SK-N-SH (cell line): ENCODE data around the gene MCTP1. TPM values are rescaled to one million over a fixed set of nuclear protein-coding genes. Genes with fewer than 3 reads are reported as not detected.

Source experiments
- CTCF ChIA-PET: fragments of 300-600, 350-600 bp; formaldehyde crosslinking; extraction: SDS; loops from one replicate; lab custom pipeline; 2021; lab: Yijun Ruan, JAX
- POLR2A ChIA-PET: fragments of 350-600 bp; sonication (Branson Sonifier 250); formaldehyde crosslinking; extraction: SDS; loops from one replicate; lab custom pipeline; 2020; ENCODE audit warnings: antibody characterized with exemption, inconsistent platforms; lab: Yijun Ruan, JAX
- DNase-seq: peaks from one replicate; pipeline ENCODE4 v3.0.0; 2012
- H2AFZ ChIP-seq: fragments of 200-600 bp; sonication (generic); 2 replicates; pipeline ENCODE4 v1.8.1; 2016; ENCODE audit warnings: antibody characterized with exemption, mild to moderate bottlenecking, low read depth
- H3F3A ChIP-seq: fragments of 200-600 bp; sonication (generic); replicated peaks from 2 replicates; pipeline ENCODE3; 2016; ENCODE audit warnings: antibody characterized with exemption, mild to moderate bottlenecking; ENCODE audit not compliant: insufficient read depth
- H3K27ac ChIP-seq, 2 experiments: fragments of 200-500 bp in 1 of 2; fragments of 200-600 bp in 1 of 2; sonication (Bioruptor generic) in 1 of 2; sonication (generic), shearing (Covaris generic) in 1 of 2; 2 replicates each; pipeline versions ENCODE4 v1.5.1 to v1.6.1; 2014 to 2016; ENCODE audit warnings: low read depth in 2 of 2, inconsistent platforms in 1 of 2, low read length in 1 of 2, mild to moderate bottlenecking in 1 of 2, mixed read lengths in 1 of 2
- H3K27me3 ChIP-seq: fragments of 200-600 bp; sonication (generic), shearing (Covaris generic); 2 replicates; pipeline ENCODE4 v1.6.1; 2016; ENCODE audit warnings: mixed run types; ENCODE audit not compliant: insufficient read depth
- H3K36me3 ChIP-seq, 2 experiments: fragments of 200-500 bp in 1 of 2; fragments of 200-600 bp in 1 of 2; sonication (Bioruptor generic) in 1 of 2; sonication (generic) in 1 of 2; replicated peaks in 1 of 2; 2 replicates each; pipeline versions ENCODE3 to v1.5.1; 2014 to 2016; ENCODE audit warnings: low read length in 1 of 2, mild to moderate bottlenecking in 1 of 2; ENCODE audit not compliant: insufficient read depth in 2 of 2, control insufficient read depth in 1 of 2
- H3K4me1 ChIP-seq, 2 experiments: fragments of 200-500 bp in 1 of 2; fragments of 200-600 bp in 1 of 2; sonication (Bioruptor generic) in 1 of 2; sonication (generic), shearing (Covaris generic) in 1 of 2; 2 replicates each; pipeline versions ENCODE4 v1.5.1 to v1.6.1; 2014 to 2016; ENCODE audit warnings: low read depth in 1 of 2, low read length in 1 of 2, mixed run types in 1 of 2; ENCODE audit not compliant: insufficient read depth in 2 of 2, control insufficient read depth in 1 of 2
- H3K4me2 ChIP-seq: fragments of 200-600 bp; sonication (generic), shearing (Covaris generic); 2 replicates; pipeline ENCODE4 v1.6.1; 2017; ENCODE audit warnings: mixed run types
- H3K4me3 ChIP-seq, 2 experiments: fragments of 200-500 bp in 1 of 2; fragments of 200-600 bp in 1 of 2; sonication (Bioruptor generic) in 1 of 2; sonication (generic), shearing (Covaris generic) in 1 of 2; 2 replicates each; pipeline versions ENCODE4 v1.5.1 to v1.8.1; 2014 to 2016; ENCODE audit warnings: low read depth in 2 of 2, inconsistent platforms in 1 of 2, low read length in 1 of 2, mild to moderate bottlenecking in 1 of 2, mixed read lengths in 1 of 2, moderate library complexity in 1 of 2
- H3K79me2 ChIP-seq: fragments of 200-600 bp; sonication (generic); 2 replicates; pipeline ENCODE4 v1.8.1; 2017; ENCODE audit warnings: mild to moderate bottlenecking; ENCODE audit not compliant: insufficient read depth
- H3K9ac ChIP-seq: fragments of 200-600 bp; sonication (generic); 2 replicates; pipeline ENCODE4 v1.6.1; 2017; ENCODE audit warnings: mixed run types
- H3K9me2 ChIP-seq: fragments of 200-600 bp; sonication (generic); 2 replicates; pipeline ENCODE4 v1.6.1; 2017; ENCODE audit warnings: mixed run types
- H3K9me3 ChIP-seq: fragments of 200-600 bp; sonication (generic); 2 replicates; pipeline ENCODE4 v1.6.1; 2017; ENCODE audit warnings: mixed run types, mild to moderate bottlenecking, moderate library complexity
- H4K20me1 ChIP-seq: fragments of 200-600 bp; sonication (generic); 2 replicates; pipeline ENCODE4 v1.6.1; 2017; ENCODE audit warnings: mild to moderate bottlenecking, mixed run types; ENCODE audit not compliant: insufficient read depth
- CHD2 ChIP-seq: fragments of 150-350 bp; IDR thresholded peaks from 2 replicates; pipeline ENCODE4 v1.6.1; 2018; ENCODE audit warnings: low read length; ENCODE audit not compliant: partially characterized antibody
- EP300 ChIP-seq, 2 experiments: IDR thresholded peaks; 2 replicates each; pipeline versions ENCODE4 v1.4.0 to v1.6.1; 2012; ENCODE audit warnings: borderline replicate concordance in 1 of 2, low read depth in 1 of 2, low read length in 1 of 2
- EZH2phosphoT487 ChIP-seq: fragments of 200-600 bp; sonication (generic); IDR thresholded peaks from 2 replicates; pipeline ENCODE4 v1.6.1; 2017; ENCODE audit warnings: low read depth, mixed run types, mild to moderate bottlenecking, antibody characterized with exemption, moderate library complexity, borderline replicate concordance
- FOXM1 ChIP-seq: IDR thresholded peaks from 2 replicates; pipeline ENCODE4 v1.4.0; 2012; ENCODE audit warnings: low read depth, mild to moderate bottlenecking
- GABPA ChIP-seq: IDR thresholded peaks from 2 replicates; pipeline ENCODE4 v1.4.0; 2012; ENCODE audit warnings: low read depth, mild to moderate bottlenecking
- GATA2 ChIP-seq: sonication (generic); formaldehyde crosslinking; IDR thresholded peaks from 2 replicates; pipeline ENCODE4 v1.5.0; 2020; ENCODE audit warnings: mild to moderate bottlenecking, missing genetic modification reagents
- JUND ChIP-seq: IDR thresholded peaks from 2 replicates; pipeline ENCODE4 v1.4.0; 2012
- NFIC ChIP-seq: IDR thresholded peaks from 2 replicates; pipeline ENCODE4 v1.4.0; 2012; ENCODE audit warnings: borderline replicate concordance
- NRF1 ChIP-seq: IDR thresholded peaks from 2 replicates; pipeline ENCODE4 v1.6.1; 2012; ENCODE audit warnings: low read depth, mild to moderate bottlenecking, low read length
- POLR2AphosphoS5 ChIP-seq: IDR thresholded peaks from 2 replicates; pipeline ENCODE4 v1.6.1; 2012; ENCODE audit warnings: low read depth, low read length
- RAD21 ChIP-seq: IDR thresholded peaks from 2 replicates; pipeline ENCODE4 v1.6.1; 2012; ENCODE audit warnings: mild to moderate bottlenecking, low read length
- RCOR1 ChIP-seq: fragments of 150-350 bp; IDR thresholded peaks from 2 replicates; pipeline ENCODE4 v1.6.1; 2017; ENCODE audit warnings: antibody characterized with exemption, low read length
- RXRA ChIP-seq: IDR thresholded peaks from 2 replicates; pipeline ENCODE4 v1.4.0; 2012; ENCODE audit warnings: low read depth, mild to moderate bottlenecking, borderline replicate concordance
- SIN3A ChIP-seq: IDR thresholded peaks from 2 replicates; pipeline ENCODE4 v1.6.1; 2012; ENCODE audit warnings: low read depth, mild to moderate bottlenecking, low read length, moderate library complexity, borderline replicate concordance
- SMC3 ChIP-seq: IDR thresholded peaks from 2 replicates; pipeline ENCODE4 v1.6.1; 2012; ENCODE audit warnings: low read depth, low read length, improper control_type of control experiment
- TCF12 ChIP-seq: IDR thresholded peaks from 2 replicates; pipeline ENCODE4 v1.4.0; 2012
- USF2 ChIP-seq: fragments of 150-350 bp; IDR thresholded peaks from 2 replicates; pipeline ENCODE4 v1.6.1; 2017; ENCODE audit warnings: antibody characterized with exemption, low read length, low read depth, borderline replicate concordance
- WGBS: methylation state at CpG from one replicate; pipeline ENCODE4 v1.1.6; 2017; ENCODE audit warnings: low lambda C conversion rate; 5-methylcytosine and 5-hydroxymethylcytosine counted together
- polyA plus RNA-seq, 3 experiments: library from polyadenylated mRNA; depleted of rRNA; stranded (reverse); fragments of >200 nt; gene quantifications; 2 replicates each; pipeline ENCODE4 v1.2.3, GENCODE V29; 2012
- TF ChIP-seq, protein P1 (sequence below): IDR thresholded peaks from 2 replicates; pipeline ENCODE4 v1.4.0; 2012; ENCODE audit warnings: low read depth, borderline replicate concordance
- TF ChIP-seq, protein P2 (sequence below): fragments of 150-350 bp; IDR thresholded peaks from 2 replicates; pipeline ENCODE4 v1.6.1; 2016; ENCODE audit warnings: mild to moderate bottlenecking, low read depth, low read length
- TF ChIP-seq, protein P3 (sequence below): fragments of 200-600 bp; sonication (generic); IDR thresholded peaks from 2 replicates; pipeline ENCODE4 v1.6.1; 2017; ENCODE audit warnings: antibody characterized with exemption, mild to moderate bottlenecking, moderate library complexity
- TF ChIP-seq, protein P4 (sequence below): IDR thresholded peaks from 2 replicates; pipeline ENCODE4 v1.4.0; 2012; ENCODE audit warnings: low read depth

Gene MCTP1
- polyA plus RNA-seq, 1 of the 3 experiments (the other 2 are of a cell fraction): 0.53 TPM

GRCh38 chr5:94715768-94716167 is 569.1 kb downstream of the MCTP1 start:
- CTCF ChIA-PET: interaction anchor here (0.7 kb wide), 1 partner anchor 254 kb away, joined by 3 read pairs; no protein-coding TSS in a partner anchor

DNA sequence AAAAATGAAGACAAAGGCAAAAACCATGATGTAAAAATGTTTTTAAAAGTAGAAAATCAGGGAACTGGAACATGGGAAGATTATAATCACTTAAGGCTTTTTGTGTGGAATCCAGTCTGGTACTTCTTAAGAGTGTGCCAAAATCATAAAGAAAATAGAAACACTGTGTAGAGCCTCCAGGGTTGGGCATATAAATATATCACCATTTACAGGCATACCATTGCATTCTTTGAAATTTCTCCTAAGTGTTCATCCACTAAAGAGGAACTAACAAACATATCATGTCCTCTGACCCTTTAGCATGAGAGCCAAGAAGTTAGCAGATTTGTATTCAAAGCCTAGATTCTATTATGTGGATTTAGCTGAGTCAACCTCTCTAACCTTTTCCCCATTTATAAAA is 573.1 kb downstream of the MCTP1 start:
- CTCF ChIA-PET: interaction anchor here (0.8 kb wide), 1 partner anchor 26 kb away, joined by 3 read pairs; no protein-coding TSS in a partner anchor
- Histone ChIP-seq H3K27ac (no peak overlapping the region), H2AFZ (no peak overlapping the region), H3K9me2 (no peaks in the 10 kb centered on the region), H3K79me2 (no peaks in the 10 kb centered on the region), H3K4me2 (no peak overlapping the region), H3F3A (no peaks in the 10 kb centered on the region), H3K4me3 (no peak overlapping the region), H3K4me1 (no peaks in the 10 kb centered on the region; a peak in 1 of 4 replicates), H3K9me3 (no peaks in the 10 kb centered on the region), H3K27me3 (no peaks in the 10 kb centered on the region), H3K9ac (no peak overlapping the region), H3K36me3 (peaks cover 11 to 59% of the 10 kb centered on the region in 2 experiments), H4K20me1 (no peaks in the 10 kb centered on the region)
- no peak for DNase-seq
- POLR2A ChIA-PET: no interaction called here
- TF ChIP-seq GABPA: no peak
- no peak for TF ChIP-seq TCF12
- no peak for TF ChIP-seq SIN3A
- no peak for TF ChIP-seq SMC3
- no peak for TF ChIP-seq FOXM1
- no peak for TF ChIP-seq RXRA
- TF ChIP-seq EZH2phosphoT487: no peak
- TF ChIP-seq USF2: no peak
- TF ChIP-seq, protein P1, sequence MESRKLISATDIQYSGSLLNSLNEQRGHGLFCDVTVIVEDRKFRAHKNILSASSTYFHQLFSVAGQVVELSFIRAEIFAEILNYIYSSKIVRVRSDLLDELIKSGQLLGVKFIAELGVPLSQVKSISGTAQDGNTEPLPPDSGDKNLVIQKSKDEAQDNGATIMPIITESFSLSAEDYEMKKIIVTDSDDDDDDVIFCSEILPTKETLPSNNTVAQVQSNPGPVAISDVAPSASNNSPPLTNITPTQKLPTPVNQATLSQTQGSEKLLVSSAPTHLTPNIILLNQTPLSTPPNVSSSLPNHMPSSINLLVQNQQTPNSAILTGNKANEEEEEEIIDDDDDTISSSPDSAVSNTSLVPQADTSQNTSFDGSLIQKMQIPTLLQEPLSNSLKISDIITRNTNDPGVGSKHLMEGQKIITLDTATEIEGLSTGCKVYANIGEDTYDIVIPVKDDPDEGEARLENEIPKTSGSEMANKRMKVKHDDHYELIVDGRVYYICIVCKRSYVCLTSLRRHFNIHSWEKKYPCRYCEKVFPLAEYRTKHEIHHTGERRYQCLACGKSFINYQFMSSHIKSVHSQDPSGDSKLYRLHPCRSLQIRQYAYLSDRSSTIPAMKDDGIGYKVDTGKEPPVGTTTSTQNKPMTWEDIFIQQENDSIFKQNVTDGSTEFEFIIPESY: no peak
- TF ChIP-seq RAD21: no peak
- TF ChIP-seq, protein P2, sequence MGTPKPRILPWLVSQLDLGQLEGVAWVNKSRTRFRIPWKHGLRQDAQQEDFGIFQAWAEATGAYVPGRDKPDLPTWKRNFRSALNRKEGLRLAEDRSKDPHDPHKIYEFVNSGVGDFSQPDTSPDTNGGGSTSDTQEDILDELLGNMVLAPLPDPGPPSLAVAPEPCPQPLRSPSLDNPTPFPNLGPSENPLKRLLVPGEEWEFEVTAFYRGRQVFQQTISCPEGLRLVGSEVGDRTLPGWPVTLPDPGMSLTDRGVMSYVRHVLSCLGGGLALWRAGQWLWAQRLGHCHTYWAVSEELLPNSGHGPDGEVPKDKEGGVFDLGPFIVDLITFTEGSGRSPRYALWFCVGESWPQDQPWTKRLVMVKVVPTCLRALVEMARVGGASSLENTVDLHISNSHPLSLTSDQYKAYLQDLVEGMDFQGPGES: no peak
- no peak for TF ChIP-seq CHD2
- TF ChIP-seq, protein P3, sequence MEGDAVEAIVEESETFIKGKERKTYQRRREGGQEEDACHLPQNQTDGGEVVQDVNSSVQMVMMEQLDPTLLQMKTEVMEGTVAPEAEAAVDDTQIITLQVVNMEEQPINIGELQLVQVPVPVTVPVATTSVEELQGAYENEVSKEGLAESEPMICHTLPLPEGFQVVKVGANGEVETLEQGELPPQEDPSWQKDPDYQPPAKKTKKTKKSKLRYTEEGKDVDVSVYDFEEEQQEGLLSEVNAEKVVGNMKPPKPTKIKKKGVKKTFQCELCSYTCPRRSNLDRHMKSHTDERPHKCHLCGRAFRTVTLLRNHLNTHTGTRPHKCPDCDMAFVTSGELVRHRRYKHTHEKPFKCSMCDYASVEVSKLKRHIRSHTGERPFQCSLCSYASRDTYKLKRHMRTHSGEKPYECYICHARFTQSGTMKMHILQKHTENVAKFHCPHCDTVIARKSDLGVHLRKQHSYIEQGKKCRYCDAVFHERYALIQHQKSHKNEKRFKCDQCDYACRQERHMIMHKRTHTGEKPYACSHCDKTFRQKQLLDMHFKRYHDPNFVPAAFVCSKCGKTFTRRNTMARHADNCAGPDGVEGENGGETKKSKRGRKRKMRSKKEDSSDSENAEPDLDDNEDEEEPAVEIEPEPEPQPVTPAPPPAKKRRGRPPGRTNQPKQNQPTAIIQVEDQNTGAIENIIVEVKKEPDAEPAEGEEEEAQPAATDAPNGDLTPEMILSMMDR: no peak

More at GRCh38 chr5:94715768-94716167, 569.1 kb downstream of the MCTP1 start:
- Histone ChIP-seq H4K20me1 (no peaks in the 10 kb centered on the region), H3K79me2 (no peaks in the 10 kb centered on the region), H3K27me3 (no peaks in the 10 kb centered on the region), H3K9me3 (no peaks in the 10 kb centered on the region), H3K9me2 (no peaks in the 10 kb centered on the region), H3K4me1 (no peaks in the 10 kb centered on the region), H2AFZ (no peak overlapping the region), H3K27ac (no peak overlapping the region), H3K9ac (no peak overlapping the region), H3K36me3 (peaks cover 7 to 33% of the 10 kb centered on the region in 2 experiments), H3F3A (no peaks in the 10 kb centered on the region), H3K4me2 (no peak overlapping the region), H3K4me3 (no peak overlapping the region)
- POLR2A ChIA-PET: interaction anchor here (0.6 kb wide), 1 partner anchor 1133 kb away, joined by 4 read pairs; no protein-coding TSS in a partner anchor
- no peak for DNase-seq
- 80% methylated on average over 3 of the region's 3 CpGs for WGBS
- TF ChIP-seq GATA2 (CRISPR knock-in tag) (no peak), RCOR1 (no peak), EP300 (IDR thresholded peaks at IDR 0.05; ENCODE audit: borderline replicate concordance in 1 of 2, low read depth in 1 of 2, low read length in 1 of 2) (no peak), POLR2AphosphoS5 (no peak), JUND (no peak), NFIC (no peak), GABPA (no peak), SIN3A (no peak), SMC3 (no peak), NRF1 (no peak)
- TF ChIP-seq, protein P4, sequence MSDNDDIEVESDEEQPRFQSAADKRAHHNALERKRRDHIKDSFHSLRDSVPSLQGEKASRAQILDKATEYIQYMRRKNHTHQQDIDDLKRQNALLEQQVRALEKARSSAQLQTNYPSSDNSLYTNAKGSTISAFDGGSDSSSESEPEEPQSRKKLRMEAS: no peak
- TF ChIP-seq, protein P1: no peak
